ENCODE measurements around the gene TATDN3. TPM values are rescaled to one million over a fixed set of nuclear protein-coding genes. Genes with fewer than 3 reads are reported as not detected.
"Not testable (repeated sequence)": the region's sequence is repeated elsewhere in the genome, so short reads cannot be mapped to it uniquely, and the experiment has no call there.

Gene TATDN3
- polyA plus RNA-seq, 4 donors: 17.5 to 24.0 (median 20.5) TPM

DNA sequence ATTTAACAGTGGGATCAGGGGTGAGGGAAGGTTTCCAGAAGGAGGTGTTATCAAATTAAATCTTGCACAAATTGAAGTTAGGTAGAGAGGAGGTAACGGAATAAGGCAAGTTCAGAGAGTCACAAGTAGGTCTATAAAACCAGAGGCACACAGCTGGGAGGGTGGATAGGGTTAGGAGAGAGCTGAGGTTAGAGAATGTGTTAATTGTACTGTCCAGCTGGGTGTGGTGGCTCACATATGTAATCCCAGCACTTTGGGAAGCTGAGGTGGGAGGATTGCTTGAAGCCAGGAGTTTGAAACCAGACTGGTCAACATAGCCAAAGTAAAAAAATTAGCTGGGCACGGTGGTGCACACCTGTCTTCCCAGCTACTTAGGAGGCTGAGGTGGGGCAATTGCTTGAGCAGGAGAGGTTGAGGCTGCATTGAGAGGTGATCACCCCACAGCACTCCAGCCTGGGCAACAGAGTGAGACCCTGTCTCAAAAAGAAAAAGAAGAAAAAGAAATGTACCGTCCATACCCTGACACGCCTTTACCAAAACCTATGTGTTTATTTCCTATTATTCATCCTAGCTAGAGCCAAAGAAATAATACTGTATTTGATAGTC lies 35.6 kb downstream of the TATDN3 start:
- no peak for DNase-seq (ENCODE audit: low read depth in 4 of 4, low spot score in 2 of 4)

- DNase-seq (ENCODE audit: low read depth in 4 of 4, low spot score in 2 of 4): no peak
Measured at GRCh38 chr1:212827831-212828278, 36.2 kb downstream of the TATDN3 start.

DNA sequence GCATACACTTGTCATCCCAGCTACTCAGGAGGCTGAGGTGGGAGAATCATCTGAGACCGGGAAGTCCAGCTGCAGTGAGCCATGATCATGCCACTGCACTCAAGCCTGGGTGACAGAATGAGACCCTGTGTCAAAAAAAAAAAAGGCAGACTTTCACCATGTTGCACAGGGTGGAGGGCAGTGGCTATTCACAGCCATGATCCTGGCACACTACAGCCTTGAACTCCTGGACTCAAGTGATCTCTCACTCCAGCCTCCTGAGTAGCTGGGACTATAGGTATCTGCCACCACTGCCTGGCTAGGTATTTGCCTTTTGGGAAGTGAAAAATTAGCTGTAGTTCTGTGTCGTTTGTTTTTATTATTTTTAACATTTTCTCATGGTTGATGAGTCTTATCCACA lies 36.7 kb downstream of the TATDN3 start:
- DNase-seq (ENCODE audit: low read depth in 4 of 4, low spot score in 2 of 4): no peak

DNA sequence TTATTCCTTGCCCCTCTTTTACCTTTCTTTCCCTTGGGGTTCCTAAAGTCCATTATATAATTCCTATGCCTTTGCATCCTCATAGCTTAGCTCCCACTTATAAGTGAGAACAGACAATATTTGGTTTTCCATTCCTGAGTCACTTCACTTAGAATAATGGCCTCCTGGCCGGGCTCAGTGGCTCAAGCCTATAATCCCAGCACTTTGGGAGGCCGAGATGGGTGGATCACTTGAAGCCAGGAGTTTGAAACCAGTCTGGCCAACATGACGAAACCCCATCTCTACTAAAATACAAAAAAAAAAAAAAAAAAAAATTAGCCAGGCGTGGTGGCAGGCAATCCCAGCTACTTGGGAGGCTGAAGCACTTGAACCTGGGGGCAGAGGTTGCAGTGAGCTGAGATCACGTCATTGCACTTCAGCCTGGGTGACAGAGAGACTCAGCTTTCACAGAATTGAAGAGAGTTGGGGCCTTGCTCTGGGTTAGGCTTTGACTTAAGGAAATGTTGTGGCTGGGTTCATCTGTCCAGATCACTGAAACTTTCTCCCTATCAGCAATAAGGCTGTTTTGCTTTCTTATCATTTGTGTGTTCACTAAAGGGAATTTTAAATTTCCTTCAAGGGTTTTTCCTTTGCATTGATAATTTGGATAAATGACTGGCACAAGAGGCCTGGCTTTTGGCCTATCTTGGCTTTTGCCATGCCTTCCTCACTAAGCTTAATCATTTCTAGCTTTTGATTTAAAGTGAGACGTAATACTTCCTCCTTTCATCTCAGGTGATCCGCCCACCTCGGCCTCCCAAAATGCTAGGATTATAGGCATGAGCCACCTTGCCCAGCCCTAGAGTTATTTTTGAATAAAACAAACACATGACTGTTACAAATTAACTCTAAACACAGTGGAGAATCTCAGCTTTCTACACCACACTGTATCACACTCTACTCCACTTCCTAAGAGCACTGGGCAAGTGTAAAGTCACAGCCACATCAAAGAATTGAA lies 41.8 kb downstream of the TATDN3 start:
- DNase-seq (ENCODE audit: low read depth in 4 of 4, low spot score in 2 of 4): not testable (repeated sequence)

DNA sequence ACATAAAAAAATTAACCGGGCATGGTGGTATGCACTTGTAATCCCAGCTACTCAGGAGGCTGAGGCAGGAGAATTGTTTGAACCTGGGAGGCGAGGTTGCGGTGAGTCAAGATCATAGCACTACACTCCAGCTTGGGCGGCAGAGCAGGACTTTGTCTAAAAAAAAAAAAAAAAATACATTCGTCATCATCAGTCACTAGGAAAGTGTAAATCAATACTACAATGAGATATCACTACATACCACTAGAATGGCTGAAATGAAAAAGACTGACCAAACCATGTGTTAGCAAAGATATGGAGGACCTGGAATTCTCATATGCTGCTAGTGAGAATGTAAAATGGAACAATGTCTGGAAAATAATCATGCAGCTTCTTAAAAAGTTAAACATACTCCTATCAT lies 46.5 kb downstream of the TATDN3 start:
- DNase-seq (ENCODE audit: low read depth in 4 of 4, low spot score in 2 of 4): no peak

DNA sequence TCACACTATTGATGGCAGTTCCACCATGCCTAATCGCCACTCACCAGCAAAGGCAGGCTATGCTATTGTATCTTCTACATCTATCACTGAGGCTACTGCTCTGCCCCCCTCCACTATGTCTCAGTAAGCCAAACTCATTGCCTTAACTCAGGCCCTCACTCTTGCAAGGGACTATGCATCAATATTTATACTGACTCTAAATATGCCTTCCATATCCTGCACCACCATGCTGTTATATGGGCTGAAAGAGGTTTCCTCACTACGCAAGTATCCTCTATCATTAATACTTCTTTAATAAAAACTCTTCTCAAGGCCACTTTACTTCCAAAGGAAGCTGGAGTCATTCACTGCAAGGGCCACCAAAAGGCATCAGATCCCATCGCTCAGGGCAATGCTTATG lies 52.8 kb downstream of the TATDN3 start:
- not testable (repeated sequence) for DNase-seq (ENCODE audit: low read depth in 4 of 4, low spot score in 2 of 4)

DNA sequence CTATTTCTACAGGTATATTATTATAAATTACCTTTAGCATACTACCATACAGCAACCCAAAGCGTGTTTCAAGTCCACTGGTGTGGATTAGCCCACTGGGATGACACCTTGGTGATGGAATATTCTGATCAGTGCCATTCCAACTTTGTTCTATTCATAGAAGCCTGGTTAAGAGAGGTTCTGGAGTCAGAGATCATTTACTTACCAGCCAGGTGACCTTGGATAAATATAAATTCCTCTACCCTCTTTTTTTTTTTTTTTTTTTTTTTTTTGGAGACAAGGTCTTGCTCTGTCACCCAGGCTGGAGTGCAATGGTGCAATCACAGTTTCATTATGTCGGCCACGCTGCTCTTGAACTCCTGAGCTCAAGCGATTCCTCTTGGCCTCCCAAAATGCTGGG lies 55.9 kb downstream of the TATDN3 start, which contains the start of gene SPATA45:
SPATA45 (minus strand) TSS at position 101 of the 400 bp plus-strand sequence. CDS start 11,500 bp downstream, outside the sequence.
- no peak for DNase-seq (ENCODE audit: low read depth in 4 of 4, low spot score in 2 of 4)

DNA sequence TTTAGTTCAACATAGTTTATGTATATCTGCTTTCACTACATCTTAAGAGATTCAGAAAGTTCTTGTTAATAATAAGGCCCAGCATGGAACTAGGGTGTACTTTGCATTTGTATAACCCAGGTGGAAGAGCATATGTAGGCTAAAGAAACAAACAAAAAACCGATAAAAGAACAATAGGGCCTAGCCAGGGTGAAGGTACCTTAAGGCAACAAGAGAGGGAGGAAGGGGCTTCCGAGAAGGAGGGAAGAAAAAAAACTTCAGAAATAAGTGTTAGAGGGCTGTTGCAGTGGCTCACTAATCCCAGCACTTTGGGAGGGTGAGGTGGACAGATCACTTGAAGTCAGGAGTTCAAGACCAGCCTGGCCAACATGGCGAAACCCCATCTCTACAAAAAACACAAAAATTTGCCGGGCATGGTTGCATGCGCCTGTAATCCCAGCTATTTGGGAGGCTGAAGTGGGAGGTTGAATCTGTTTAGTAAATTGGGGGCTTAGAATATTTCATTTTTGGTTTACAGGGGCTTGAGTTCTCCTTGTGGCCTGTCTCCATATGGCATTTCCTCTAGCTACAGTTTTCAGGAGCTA lies 60.5 kb downstream of the TATDN3 start:
- no peak for DNase-seq (ENCODE audit: low read depth in 4 of 4, low spot score in 2 of 4)

DNA sequence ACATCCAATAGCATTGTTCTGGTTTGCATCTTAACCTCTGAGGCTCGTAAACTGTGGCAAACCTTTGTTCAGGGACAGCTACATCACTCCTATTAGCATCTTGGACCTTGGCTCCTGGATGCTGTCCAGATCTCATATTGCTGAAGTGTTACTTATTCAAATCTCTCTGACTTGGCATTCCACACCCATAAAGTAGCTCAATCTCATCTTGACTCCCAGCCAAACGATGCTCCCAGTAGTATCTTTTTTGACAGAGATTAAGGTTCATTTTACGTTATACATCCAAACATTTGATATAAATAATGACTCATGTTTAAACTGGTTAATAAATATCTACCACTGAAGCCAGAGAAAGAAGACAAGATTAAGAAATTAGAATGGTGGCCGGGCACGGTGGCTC lies 62.0 kb downstream of the TATDN3 start:
- no peak for DNase-seq (ENCODE audit: low read depth in 4 of 4, low spot score in 2 of 4)

DNA sequence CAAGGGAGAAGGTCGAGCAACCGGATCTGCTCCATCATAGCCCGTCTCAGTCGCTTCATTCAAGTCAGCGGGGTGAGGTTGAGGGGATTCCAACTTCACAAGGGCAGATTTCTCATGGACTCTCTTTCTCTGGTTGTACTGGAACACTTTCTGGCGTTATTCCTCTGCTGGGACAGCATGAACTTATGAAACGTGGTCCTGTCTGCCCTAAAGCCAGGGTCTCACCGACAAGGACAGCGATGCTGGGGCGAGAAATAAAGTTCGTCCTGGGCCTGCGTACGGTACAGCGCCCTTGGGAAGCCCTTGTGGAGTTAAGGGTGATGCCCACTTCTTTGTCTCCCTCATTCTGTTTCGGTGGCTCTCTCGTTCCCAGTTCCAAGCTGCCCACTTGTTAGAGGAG lies 65.1 kb downstream of the TATDN3 start:
- no peak for DNase-seq (ENCODE audit: low read depth in 4 of 4, low spot score in 2 of 4)

GRCh38 chr1:212857992-212858460 lies 66.3 kb downstream of the TATDN3 start, which contains the start of gene FLVCR1:
TSS of gene FLVCR1 (plus strand) at chr1:212858275. CDS start at chr1:212858453, 178 bp downstream.
- peak; percentile 84 to 96 (median 90) for DNase-seq (ENCODE audit: low read depth in 4 of 4, low spot score in 2 of 4)

GRCh38 chr1:212858461-212859265 lies 67.0 kb downstream of the TATDN3 start:
- DNase-seq (ENCODE audit: low read depth in 4 of 4, low spot score in 2 of 4): peak in 2 of 4 donors; percentile 18 to 46

DNA sequence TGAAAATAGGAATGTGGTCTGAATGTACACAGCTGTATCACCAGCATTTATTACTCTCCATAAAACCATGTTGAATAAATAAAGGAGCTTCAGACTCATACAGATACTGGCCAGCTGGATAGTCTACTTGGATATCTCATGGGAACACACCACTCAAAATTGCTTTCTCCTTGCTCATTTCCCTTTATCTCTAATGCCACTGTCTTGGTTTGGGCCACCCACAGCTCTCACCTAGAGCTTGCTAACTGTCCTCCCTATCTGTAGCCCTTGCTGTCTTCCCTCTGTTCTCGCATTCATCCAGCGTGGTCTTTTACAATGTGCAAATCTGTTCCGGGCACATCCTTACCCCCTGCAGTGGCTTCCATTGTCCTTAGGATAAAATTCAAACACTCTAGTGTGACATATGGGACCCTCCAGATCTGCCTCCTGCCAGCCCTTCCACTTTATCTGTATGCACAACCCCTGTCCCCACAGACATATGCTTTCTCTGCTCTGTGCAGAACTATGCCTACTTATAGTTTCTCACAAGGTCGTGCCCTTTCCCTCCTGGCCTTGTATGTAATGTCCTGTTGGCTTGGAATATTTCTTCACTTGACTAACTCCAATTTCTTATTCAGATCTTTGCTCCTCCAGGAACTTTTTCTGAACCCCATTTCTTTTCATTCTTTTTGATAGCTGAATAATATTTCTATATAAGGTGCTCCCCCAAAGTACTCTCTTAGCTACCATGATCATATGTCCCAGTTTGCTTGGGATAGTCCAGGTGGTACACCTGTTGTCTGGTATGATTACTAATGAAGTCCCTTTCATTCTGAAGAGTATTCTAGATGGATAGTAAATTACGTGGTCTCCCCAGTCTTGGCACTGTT lies 69.3 kb downstream of the TATDN3 start:
- no peak for DNase-seq (ENCODE audit: low read depth in 4 of 4, low spot score in 2 of 4)

DNA sequence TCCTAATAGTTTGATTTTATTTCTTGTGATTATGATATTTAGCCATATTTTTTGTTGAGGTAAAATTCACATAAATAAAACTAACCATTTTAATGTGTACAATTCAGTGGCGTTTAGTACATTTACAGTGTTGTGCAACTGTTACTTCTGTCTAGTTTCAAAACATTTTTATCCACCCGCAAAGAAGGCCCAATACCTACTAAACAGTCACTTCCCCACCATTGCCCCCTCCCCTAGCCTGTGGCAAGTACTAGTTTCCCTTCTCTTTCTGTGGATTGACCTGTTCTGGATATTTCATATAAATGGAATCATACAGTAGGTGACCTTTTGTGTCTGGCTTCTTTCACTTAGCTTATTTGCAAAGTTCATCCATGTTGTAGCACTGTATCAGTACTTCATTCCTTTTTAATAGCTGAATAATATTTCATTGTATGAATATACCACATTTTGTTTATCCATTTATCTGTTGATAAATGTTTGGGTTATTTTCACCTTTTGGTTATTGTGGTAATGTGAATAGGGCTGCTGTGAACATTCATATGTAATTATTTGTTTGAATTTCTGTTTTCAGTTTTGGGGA lies 70.5 kb downstream of the TATDN3 start:
- no peak for DNase-seq (ENCODE audit: low read depth in 4 of 4, low spot score in 2 of 4)

- DNase-seq (ENCODE audit: low read depth in 4 of 4, low spot score in 2 of 4): not testable (repeated sequence)
Measured at GRCh38 chr1:212863345-212863744, 71.7 kb downstream of the TATDN3 start.

DNA sequence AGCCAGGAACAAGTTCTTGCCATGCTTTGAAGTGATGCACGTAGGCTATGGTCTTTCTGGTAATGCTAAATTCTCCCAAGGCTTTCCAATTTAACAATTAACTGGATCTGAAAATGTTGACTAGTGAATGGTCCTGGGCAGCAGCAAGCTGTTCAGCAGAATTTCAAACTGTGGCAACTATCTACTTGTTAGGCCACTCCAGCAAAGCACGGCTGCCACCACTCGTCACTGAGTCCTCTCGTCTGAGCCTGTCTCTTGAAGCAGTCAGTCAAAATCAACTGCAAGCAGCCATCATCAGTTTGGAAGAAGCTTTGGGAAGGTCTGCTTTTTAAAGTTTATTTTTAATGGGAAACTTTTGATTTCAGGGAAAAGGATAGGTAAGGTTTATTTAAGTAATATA lies 72.5 kb downstream of the TATDN3 start:
- no peak for DNase-seq (ENCODE audit: low read depth in 4 of 4, low spot score in 2 of 4)

Measured in left renal cortex interstitium (tissue), 4 donors.